Fibroblast of skin of right quadriceps (primary cell): ENCODE measurements around the gene CDHR2.
"Not testable (repeated sequence)": the region's sequence is repeated elsewhere in the genome, so short reads cannot be mapped to it uniquely, and the experiment has no call there.

ENCODE experiments used
- DNase-seq: peaks from one replicate; pipeline ENCODE4 v3.0.0-alpha.2; 2013

CDHR2 gene

DNA sequence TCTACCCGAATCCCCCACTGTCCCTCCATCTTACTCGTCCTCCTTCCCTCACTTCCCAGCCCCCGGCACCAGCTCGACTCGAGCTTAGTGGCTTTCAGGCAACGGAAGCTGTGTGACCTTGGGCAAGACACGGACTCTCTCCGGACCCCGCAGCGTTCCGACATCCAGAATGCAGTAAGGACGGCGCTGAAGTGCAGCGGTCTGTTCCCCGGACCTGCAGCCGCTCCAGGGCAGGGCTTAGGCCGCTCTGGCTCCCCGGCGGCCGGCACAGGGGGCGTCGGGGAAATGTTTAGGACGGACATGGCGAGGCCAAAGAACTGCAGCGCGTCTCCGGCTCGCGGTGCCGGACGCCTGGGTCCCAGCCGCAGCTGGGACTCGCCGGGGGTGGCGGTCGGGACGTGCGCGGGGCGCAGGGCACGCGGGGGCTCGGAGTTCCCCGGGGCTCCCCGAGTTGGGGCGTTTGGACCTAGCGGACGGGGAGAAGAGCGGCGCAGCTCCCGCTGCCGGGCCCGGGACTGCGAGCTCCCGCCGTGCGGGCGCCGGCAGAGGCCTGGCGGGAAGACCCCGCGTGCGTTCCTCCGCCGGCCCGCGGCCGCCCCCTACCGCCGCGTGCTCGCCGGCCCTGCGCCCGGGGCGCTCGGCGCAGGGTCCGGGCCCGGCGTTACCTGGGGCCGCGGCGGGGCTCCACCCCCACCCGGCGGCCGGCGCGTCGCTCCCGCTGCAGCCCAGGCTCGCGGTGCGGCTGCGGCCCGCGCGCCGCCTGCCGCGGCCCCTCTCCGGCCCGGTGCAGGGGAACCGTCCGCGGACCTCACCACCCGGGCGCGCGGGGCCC is 6.3 kb upstream of the CDHR2 start:
- no peak for DNase-seq

DNA sequence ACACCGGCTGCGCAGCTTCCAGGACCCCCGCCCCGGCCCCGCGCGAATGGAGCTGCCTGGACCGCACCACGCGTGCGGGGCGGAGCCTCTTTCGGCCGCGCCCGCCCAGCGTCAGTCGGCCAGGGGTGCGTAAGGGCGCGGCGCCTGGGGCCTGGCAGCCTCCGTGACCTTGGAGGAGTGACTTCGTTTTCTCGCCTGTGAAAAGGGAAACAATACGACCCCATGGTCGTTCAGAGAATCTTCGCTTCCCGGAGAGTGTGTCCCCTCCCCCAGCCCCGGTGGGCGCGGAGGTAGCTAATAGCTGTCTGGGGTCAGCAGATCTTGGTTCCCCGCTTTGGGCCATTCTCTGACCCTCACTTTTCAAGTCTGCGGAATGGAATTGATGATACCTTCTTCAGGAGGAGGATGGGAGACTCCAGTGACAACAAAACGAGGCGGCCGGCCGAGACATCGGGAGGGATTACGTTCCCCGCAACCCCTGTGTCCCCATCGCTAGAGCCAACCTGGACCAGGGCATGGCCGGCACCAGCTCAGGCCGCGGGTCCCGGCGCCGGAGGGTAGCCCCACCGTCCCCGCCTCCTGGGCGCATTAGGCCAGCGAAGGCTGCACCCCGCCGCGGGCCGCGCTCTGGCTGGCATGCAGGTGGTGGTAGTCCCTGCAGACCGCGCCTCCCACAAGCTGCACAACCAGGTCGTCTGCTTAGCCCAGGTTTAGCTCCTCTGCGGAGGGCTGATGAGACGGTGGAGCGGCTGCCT is 5.5 kb upstream of the CDHR2 start:
- no peak for DNase-seq

DNA sequence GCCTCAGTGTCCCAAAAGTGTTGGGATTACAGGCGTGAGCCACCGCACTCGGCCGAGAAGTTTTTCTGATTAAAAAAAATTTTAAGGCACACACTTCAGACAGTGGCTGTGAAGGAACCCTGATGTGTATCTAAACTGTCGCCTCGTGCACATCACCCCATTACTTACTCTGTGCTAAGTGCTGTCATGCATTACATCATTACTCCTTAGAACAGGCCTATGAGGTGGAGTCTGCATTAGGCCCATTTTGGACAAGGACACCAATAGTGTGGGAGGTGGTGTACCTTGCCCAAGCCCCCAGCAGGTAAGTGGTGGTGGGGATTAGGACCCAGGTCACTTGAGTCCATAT is 3.8 kb upstream of the CDHR2 start:
- no peak for DNase-seq

DNA sequence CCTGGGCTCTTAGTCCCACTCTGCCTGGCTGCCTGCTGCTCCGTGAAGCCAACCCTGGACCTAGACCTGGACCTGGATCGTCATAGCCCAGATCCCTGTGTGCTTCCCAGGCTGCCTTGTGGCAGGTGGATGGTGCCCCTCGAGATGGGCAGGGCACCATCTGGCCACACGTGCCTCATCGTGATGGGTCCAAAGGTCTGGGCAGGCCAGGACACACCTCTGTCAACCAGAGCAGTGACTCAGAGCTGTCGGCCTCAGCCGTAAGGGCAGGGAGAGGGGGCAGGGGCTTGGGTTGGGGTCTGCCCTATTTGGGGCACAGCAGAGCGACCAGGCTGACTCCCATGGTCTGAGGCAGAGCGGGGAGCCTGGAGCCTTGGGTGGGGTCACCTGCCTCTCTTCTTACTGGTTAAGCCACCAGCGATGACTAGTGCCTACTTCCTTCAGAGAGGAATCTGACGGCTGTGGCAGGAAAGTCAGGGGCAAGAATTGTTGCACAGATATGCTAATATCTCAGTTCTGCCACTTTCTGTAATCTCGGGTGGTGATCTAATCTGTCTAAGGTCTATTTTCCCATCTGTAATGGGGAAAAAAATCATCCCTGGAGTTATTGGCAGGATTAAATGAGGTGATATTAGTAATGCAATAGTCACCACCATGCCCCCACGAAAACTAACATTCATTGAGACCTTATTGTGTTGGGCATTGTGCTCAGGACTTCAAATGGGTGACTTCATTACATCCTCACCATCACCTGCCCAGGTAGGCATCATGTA is 3.2 kb upstream of the CDHR2 start:
- DNase-seq = no peak

DNA sequence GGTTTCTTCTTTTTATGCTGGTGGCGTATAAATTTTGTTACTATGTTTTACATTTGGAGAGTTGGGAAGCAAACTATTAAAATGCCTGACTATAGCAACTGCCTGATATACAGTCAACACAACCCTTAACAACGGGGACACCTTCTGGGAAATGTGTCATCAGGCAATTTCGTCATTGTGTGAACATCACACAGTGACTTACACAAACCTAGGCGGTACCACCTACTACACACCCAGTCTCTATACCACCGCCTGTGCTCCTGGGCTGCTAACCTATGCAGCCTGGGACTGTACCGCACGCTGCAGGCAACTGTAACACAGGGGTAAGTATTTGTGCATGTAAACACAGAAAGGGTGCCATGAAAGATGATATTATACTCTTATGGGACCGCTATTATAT is 1.3 kb upstream of the CDHR2 start:
- no peak for DNase-seq

DNA sequence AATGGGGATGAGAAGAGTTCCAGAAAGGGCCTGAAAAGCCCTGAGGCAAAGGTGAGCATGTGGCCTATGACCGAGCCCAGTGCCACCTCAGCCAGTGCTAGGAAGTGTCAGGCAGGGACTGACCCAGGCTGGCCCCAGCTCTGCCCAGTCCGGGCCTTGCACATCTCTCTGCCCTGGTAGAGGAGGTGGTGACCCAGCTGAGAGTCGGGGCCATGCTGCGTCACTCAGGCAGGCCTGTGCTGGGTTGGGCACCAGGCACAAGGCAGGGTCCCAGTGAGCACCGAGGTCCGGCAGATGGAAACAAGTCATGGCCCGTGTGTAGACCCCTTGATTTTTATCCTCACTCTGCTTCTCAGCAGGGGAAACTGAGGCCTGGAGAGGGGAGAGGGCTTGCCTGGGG is 729 bp downstream of the CDHR2 start:
- no peak for DNase-seq

DNA sequence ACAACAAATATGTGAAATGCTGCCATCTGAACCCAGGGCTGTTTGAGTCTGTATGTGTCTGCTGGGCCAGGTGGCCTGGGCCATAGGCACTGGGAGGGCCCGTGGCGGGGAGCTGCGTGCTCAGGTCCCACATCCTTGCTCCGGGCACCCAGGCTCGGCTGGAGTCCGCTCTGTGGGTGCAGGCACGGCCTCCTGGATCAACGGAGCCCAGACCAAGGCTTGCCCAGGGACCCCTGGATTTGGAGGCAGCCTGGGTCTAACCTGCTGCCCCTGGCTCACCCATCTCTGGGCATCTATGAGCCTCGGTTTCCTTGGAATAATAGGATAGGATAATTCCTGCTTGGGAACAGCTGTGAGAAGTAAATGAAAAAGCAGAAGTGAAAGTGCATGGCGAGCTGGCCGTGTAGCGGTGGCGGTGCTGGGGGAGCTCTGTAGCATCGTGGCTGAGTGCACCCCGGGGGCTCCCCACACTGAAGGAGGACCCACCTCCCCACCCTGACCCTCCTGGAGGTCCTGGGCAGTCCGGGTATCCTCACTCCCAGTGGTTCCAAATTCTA is 1.2 kb downstream of the CDHR2 start:
- no peak for DNase-seq

DNA sequence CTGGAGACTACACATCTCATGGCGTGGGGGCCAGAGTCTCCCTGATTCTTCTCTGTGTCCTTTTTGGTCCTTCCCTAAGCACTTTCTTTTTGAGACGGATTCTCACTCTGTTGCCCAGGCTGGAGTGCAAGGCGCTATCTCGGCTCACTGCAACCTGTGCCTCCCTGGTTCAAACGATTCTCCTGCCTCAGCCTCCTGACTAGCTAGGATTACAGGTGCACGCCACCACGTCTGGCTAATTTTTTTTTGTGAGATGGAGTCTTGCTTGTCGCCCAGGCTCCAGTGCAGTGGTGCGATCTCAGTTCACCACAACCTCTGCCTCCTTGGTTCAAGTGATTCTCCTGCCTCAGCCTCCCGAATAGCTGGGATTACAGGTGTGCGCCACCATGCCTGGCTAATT is 1.8 kb downstream of the CDHR2 start:
- not testable (repeated sequence) for DNase-seq

DNA sequence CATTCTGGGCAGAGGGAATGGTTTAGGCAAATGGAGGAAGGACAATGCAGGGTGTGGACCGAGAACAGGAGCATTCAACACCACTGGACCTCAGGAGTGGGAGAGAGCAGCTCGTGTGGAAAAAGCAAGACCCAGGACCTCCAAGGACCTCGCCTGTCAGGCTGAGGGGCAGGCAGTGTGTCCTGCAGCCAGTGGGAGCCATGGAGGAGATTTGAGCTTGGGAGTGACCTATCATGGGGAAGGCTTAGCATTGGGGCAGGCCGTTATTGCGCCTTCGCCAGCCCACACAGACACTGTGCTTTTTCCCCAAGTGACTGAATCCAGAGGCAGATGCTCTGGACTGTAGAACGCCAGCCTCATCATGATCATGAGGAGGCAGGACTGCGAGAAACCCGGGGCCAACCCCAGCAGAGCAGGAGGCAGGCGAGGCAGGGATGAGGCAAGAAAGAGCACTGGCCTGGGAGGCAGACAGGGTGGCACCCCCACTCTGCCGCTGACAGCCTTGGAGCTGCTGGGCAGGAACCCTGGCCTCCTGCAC is 3.3 kb downstream of the CDHR2 start:
- no peak for DNase-seq

DNA sequence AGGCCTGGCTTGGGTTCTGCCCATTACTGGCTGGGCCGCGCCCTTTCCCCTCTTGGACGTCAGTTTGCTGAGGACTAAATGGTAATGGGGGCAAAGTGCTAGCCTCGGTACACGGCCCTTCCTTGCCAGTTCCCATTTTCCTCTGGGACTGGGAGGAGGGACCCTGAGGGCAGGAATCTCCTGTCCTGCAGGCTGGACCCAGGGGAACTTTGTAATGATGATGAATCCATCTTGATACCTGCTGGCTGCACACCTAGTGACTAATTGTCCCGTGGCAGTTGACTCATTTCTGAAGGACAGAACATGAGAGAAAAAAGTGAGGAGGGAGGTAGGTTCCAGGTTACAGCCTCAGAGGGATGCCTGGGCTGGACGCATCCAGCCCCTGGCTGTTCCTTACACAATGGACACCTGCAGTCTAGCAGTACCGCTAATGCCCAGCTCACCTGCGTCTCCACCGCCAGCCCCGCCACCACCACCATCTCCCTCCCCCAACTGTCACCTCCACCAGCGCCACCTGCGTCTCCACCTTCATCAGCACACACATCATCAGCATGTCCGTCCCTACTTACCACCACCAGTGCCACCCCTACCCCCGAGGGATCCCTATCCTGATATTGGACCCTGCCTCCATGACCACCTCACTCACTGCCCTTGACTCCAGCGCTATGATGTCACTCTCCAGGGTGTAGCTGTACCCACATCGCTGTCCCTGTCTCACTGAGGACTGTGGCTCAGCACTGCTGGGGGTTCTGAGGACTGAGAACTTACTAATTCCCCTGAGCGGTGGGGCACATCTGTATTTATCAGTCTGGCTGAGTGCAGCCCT is 4.3 kb downstream of the CDHR2 start:
- DNase-seq = no peak

DNA sequence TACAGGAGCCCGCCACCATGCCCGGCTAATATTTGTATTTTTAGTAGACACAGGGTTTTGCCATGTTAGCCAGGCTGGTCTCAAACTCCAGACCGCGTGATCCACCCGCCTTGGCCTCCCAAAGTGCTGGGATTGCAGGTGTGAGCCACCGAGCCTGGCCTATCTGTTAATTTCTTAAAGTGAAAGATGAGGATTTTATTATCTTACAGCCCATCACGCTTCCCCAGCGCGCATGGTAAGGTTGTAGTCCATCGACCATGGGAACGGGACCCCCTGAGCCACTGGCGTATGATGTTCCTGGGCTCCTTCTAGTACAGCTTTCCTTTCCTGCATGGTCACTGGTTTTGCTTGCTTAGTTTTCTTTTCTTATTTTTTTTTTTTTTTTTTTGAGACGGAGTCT is 8.7 kb downstream of the CDHR2 start:
- no peak for DNase-seq

DNA sequence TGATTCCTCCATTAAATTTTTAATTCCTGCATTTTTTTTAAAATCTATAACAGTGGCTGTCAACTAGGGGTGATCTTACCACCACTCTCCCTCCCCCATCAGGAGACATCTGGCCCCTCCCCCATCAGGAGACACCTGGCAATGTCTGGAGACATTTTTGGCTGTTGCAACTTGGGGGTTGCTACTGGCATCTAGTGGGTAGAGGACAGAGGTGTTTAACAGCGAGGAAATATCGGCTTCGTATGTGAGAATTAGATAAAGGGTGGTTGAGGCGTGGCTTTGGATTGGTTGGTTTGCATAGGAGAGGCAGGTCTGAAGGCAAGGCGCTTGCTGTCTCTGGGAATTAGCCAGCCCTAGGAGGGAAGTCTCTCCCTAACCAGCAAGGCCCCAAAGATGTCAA is 10.5 kb downstream of the CDHR2 start:
- no peak for DNase-seq

DNA sequence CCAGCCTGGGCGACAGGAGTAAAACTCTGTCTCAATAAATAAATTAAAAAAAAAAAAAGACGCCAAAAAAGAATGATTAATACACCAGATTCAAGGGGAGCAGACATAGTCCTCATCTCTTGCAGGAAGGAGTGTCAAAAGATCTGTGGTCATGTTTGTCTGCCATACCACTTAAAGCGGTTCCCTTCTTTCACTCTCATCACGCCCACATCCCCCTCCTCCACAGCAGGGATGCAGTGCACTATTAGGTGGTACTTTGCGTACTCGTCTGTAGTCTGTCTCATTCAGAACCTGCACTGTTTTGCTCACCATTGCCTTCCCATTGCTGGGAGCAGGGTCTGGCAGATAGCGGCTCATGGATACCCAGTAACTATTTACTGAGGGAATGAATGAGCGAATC is 11.2 kb downstream of the CDHR2 start:
- DNase-seq = no peak

DNA sequence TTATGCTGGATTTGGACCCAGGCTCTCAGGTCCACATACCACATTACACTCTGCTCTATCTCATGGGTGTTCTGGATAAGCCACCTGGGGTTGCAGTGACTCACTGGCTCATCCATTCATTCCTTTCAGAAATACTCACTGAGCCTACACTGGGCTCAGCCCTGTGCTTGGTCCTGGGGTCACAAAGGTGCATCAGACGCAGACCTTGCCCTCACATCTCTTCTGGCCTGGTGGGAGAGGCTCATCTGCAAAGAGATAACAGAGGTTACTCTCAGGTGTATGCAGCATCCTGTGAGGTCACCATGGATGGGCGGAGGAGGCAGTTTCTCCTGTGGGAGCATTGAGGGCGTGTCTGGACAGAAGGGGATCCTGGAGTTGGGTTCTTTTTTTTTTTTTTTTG is 12.1 kb downstream of the CDHR2 start:
- no peak for DNase-seq

DNA sequence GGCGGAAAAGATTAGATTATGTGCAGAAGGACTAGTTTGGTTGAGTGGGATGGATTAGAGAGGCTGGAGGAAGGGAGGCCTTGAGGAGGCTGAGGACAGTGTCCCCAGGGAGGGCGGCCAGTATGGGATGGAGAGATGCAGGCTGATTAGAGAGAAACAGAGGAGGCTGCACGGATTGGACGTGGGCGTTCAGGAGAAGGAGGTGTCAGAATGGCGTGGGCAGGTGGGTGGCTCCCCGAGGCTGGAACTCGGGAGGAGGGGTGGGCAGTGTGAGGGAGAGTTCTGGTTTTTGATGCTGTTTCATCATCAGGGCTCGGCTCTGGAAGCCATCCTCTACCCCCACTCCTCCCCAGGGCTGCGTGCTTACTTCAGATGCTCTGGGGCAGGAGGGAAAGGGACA is 13.0 kb downstream of the CDHR2 start:
- DNase-seq = no peak

DNA sequence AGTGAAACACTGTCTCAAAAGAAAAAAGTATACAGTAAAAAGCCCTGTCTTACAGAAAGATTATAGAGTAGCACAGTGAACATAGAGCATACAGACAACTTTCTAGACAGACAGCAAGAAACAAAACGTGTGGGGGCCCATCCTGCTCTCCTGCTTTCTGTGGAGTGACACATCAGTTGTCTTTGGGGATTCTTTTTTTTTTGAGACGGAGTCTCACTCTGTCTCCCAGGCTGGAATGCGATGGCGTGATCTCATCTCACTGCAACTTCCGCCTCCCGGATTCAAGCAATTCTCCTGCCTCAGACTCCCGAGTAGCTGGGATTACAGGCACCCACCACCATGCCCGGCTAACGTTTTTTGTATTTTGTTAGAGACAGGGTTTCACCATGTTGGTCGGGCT is 14.9 kb downstream of the CDHR2 start:
- DNase-seq = peak; percentile 18

DNA sequence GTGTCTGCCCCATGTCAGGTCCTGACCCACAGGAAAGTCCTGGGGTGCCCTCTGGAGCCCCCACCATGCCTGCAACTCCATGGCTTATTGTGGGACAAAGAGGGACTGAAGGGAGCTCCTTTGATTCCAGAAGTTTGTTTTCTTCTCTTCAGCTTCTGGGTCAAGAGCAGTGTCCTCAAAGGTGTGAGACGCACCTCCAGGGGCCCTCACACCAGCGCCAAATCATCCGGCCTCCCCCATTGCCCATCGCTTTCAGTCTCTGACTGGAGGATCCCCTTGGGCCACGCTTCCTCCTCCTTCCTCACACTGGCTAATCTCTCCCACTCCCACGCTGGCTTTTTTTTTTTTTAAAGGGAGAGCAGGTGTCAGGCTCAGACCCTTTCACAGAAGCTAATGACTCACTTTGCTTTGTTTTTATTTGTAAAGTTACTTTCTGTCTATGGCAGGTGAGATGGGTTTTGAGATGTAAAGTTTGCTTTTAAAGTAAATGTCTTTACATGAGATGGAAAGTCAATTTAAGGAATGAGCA is 16.7 kb downstream of the CDHR2 start:
- DNase-seq = no peak

DNA sequence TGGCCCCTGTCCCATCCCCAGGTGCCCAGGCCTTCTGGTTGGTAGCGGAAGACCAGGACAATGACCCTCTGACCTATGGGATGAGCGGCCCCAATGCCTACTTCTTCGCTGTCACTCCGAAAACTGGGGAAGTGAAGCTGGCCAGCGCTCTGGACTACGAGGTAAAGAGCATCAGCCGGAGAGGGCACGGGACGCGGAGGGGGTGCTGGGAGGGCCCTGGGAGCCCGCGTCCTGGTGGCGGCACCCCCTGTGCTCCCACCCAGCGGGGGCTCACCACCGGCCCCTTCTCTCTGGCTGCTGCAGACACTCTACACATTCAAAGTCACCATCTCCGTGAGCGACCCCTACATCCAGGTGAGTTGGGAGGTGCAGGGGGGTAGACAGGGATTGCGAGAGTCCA is 19.5 kb downstream of the CDHR2 start:
- DNase-seq = no peak

DNA sequence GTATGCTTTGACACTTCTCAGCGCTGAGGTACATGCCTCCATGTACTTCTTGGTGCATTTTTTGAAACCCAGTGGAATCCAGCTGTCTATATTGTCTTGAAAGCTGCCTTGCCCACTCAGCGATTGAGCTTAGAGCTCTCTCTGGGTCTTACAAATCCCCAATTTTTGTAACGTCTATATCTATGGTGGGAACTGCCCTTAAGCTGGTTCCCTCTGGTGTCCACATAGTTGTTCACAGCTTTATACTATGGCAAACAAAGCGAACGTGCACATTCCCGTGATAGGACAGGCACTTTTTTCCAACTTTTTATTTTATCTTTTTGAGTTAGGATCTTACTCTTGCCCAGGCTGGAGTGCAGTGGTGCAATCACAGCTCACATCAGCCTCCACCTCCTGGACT is 20.9 kb downstream of the CDHR2 start:
- no peak for DNase-seq

DNA sequence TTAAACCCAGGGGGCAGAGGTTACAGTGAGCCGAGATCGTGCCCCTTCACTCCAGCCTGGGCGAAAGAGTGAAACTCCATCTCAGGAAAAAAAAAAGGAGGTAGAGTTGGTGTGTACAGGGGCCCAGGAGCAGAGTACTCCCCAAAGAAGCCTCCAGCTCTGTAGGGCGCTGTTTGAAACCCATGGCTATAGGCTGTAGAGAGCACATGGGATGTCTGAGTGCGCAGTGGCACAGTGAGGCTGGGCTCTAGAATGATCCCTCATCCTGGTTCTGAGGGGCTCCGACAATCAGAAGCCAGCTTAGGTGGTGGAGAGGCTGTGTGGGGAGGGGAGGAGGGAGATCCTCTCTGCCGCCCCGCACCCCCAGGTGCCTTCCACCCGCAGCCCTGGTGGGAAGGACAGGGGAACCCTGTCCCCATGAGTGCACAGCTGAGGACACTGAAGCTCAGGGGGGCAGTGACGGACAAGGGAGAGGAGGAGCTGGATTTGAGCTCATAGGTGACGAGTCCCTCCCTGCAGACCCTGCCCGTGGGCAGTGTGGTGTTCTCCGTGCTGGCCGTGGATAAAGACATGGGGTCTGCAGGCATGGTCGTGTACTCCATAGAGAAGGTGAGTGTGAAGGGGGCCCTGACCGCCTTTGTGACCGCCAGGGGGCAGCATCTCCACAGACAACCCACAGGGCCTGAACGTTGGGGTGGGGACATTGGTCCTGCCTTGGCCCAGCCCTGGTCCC is 24.6 kb downstream of the CDHR2 start:
- DNase-seq = peak; percentile 34

DNA sequence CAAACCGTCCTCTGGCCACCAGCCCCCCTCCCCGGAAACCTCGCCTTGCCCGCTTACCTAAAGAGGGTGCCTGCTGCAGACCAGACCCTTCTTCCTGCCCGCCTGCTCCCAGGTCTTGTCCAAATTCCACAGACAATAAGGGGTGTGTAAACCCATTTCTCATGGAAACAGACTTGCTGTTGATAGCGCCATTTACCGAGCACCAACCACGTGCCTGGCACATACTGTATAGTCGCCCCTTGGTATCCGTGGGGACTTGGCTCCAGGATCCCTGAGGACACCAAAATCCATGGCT is 25.1 kb downstream of the CDHR2 start:
- DNase-seq = no peak

DNA sequence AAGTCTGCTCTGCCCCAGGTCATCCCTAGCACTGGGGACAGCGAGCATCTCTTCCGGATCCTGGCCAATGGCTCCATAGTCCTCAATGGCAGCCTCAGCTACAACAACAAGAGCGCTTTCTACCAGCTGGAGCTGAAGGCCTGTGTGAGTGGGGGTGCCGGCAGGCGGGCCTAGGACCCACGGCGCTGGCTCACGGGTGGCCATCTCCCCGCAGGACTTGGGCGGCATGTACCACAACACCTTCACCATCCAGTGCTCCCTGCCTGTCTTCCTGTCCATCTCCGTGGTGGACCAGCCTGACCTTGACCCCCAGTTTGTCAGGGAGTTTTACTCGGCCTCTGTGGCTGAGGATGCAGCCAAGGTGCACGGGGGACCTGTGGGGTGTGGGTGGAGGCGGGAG is 25.9 kb downstream of the CDHR2 start:
- DNase-seq = no peak
